IMR-90 (cell line): Measurements from ENCODE around the gene HNMT. TPM values are rescaled to one million over a fixed set of nuclear protein-coding genes. Genes with fewer than 3 reads are reported as not detected.
"Not testable (repeated sequence)": the region's sequence is repeated elsewhere in the genome, so short reads cannot be mapped to it uniquely, and the experiment has no call there.

ENCODE experiments used
- ATAC-seq: fragments of 200-7000 bp; cut with Tn5 transposase; 2 replicates; pipeline ENCODE4 v1.9.1; 2020; ENCODE audit warnings: low read depth, mild to moderate bottlenecking, moderate library complexity
- BruUV-seq: library from RNA; stranded (reverse); fragments of 400-500 nt; replicated peaks from 2 replicates; lab custom pipeline; 2021; lab: Mats Ljungman, UMichigan
- CTCF ChIA-PET: fragments of 300-600 bp; formaldehyde crosslinking; extraction: SDS; loops from one replicate; lab custom pipeline; 2021; ENCODE audit warnings: antibody characterized with exemption; lab: Yijun Ruan, JAX
- POLR2A ChIA-PET: fragments of 300-600 bp; sonication (Branson Sonifier 250); formaldehyde crosslinking; loops from one replicate; lab custom pipeline; 2022; ENCODE audit warnings: antibody characterized with exemption; ENCODE audit not compliant: unreplicated experiment; lab: Charles Lee
- DNase-seq: peaks from one replicate; pipeline ENCODE4 v3.0.0; 2013
- H2AFZ ChIP-seq: replicated peaks from 2 replicates; pipeline ENCODE3; 2013; ENCODE audit warnings: low read length, mild to moderate bottlenecking; ENCODE audit not compliant: poor library complexity
- H2AK5ac ChIP-seq: 2 replicates; pipeline ENCODE4 v1.6.1; 2013; ENCODE audit warnings: low read depth, low read length, inconsistent platforms
- H2AK9ac ChIP-seq: replicated peaks from 2 replicates; pipeline ENCODE3; 2013; ENCODE audit warnings: mild to moderate bottlenecking, low read depth, low read length, moderate library complexity; ENCODE audit not compliant: poor library complexity
- H2BK120ac ChIP-seq: 2 replicates; pipeline ENCODE4 v1.6.1; 2013; ENCODE audit warnings: low read depth, low read length, inconsistent platforms
- H2BK15ac ChIP-seq: 3 replicates; pipeline ENCODE4 v1.6.1; 2013; ENCODE audit warnings: low read depth, low read length, inconsistent platforms
- H2BK20ac ChIP-seq: 2 replicates; pipeline ENCODE4 v1.6.1; 2013; ENCODE audit warnings: low read depth, mild to moderate bottlenecking, inconsistent platforms, low read length, moderate library complexity
- H2BK5ac ChIP-seq: 2 replicates; pipeline ENCODE4 v1.6.1; 2013; ENCODE audit warnings: mild to moderate bottlenecking, low read depth, low read length, inconsistent platforms; ENCODE audit not compliant: poor library complexity, severe bottlenecking
- H3K14ac ChIP-seq: replicated peaks from 2 replicates; pipeline ENCODE4 v1.6.1; 2013; ENCODE audit warnings: low read depth, low read length, inconsistent platforms
- H3K18ac ChIP-seq: 2 replicates; pipeline ENCODE4 v1.6.1; 2013; ENCODE audit warnings: low read depth, low read length, control low read depth
- H3K23ac ChIP-seq: 2 replicates; pipeline ENCODE4 v1.6.1; 2013; ENCODE audit warnings: low read depth, low read length, inconsistent platforms
- H3K27ac ChIP-seq: 2 replicates; pipeline ENCODE4 v1.5.1; 2013; ENCODE audit warnings: mild to moderate bottlenecking, control low read depth, low read length; ENCODE audit not compliant: insufficient read depth
- H3K27me3 ChIP-seq: 2 replicates; pipeline ENCODE4 v1.6.1; 2013; ENCODE audit warnings: low read length; ENCODE audit not compliant: control insufficient read depth, insufficient read depth
- H3K36me3 ChIP-seq: 2 replicates; pipeline ENCODE4 v1.6.1; 2013; ENCODE audit warnings: low read length, mixed read lengths; ENCODE audit not compliant: control insufficient read depth, insufficient read depth
- H3K4ac ChIP-seq: 2 replicates; pipeline ENCODE4 v1.6.1; 2013; ENCODE audit warnings: low read depth, low read length, inconsistent platforms
- H3K4me1 ChIP-seq: 2 replicates; pipeline ENCODE4 v1.6.1; 2013; ENCODE audit warnings: low read length, mixed read lengths; ENCODE audit not compliant: control insufficient read depth, insufficient read depth
- H3K4me2 ChIP-seq: 2 replicates; pipeline ENCODE4 v1.6.1; 2013; ENCODE audit warnings: low read depth, mild to moderate bottlenecking, control low read depth, low read length, moderate library complexity
- H3K4me3 ChIP-seq: 2 replicates; pipeline ENCODE4 v1.5.1; 2013; ENCODE audit warnings: low read depth, mild to moderate bottlenecking, control low read depth, low read length, moderate library complexity; ENCODE audit not compliant: insufficient read depth
- H3K56ac ChIP-seq: 2 replicates; pipeline ENCODE4 v1.6.1; 2013; ENCODE audit warnings: low read length, inconsistent platforms; ENCODE audit not compliant: insufficient read depth; ENCODE audit errors: extremely low read depth
- H3K79me1 ChIP-seq, 2 experiments: 2 replicates each; pipeline ENCODE4 v1.6.1; 2013; ENCODE audit warnings: low read length in 2 of 2, inconsistent platforms in 1 of 2, low read depth in 1 of 2
- H3K9ac ChIP-seq: 2 replicates; pipeline ENCODE4 v1.6.1; 2013; ENCODE audit warnings: low read depth, low read length, control low read depth
- H3K9me1 ChIP-seq: 2 replicates; pipeline ENCODE4 v1.6.1; 2013; ENCODE audit warnings: low read length, inconsistent platforms; ENCODE audit not compliant: insufficient read depth
- H3K9me3 ChIP-seq: 2 replicates; pipeline ENCODE4 v1.6.1; 2013; ENCODE audit warnings: low read length; ENCODE audit not compliant: control insufficient read depth, insufficient read depth
- H4K20me1 ChIP-seq: 2 replicates; pipeline ENCODE4 v1.6.1; 2013; ENCODE audit warnings: low read length, inconsistent platforms; ENCODE audit not compliant: insufficient read depth
- H4K5ac ChIP-seq: 2 replicates; pipeline ENCODE4 v1.6.1; 2013; ENCODE audit warnings: mild to moderate bottlenecking, low read depth, low read length, control low read depth
- H4K8ac ChIP-seq, 2 experiments: 2 replicates each; pipeline ENCODE4 v1.6.1; 2013; ENCODE audit warnings: low read depth in 2 of 2, low read length in 2 of 2, control low read depth in 1 of 2, inconsistent platforms in 1 of 2
- H4K91ac ChIP-seq: 2 replicates; pipeline ENCODE4 v1.6.1; 2013; ENCODE audit warnings: low read depth, low read length, inconsistent platforms; ENCODE audit not compliant: insufficient read depth
- WGBS, 2 experiments: methylation state at CpG; one replicate each; pipeline versions ENCODE4 v1.1.5 to v1.1.7; 2013; ENCODE audit warnings: missing lambda C conversion rate in 2 of 2; ENCODE audit not compliant: insufficient read length in 1 of 2; ENCODE audit errors: extremely low coverage in 2 of 2; 5-methylcytosine and 5-hydroxymethylcytosine counted together
- dilution Hi-C: fragments of 300-500 bp; cut with HindIII; formaldehyde crosslinking; loops from one replicate; pipeline ENCODE4 v1.14.3; 2018; ENCODE audit warnings: low sequenced_read_pairs; ENCODE audit not compliant: unreplicated experiment
- in situ Hi-C: fragments of 300-500 bp; cut with MboI; formaldehyde crosslinking; loops from 3 replicates; pipeline ENCODE4 v1.14.3; 2019; ENCODE audit warnings: low sequenced_read_pairs, inconsistent platforms, mixed read lengths
- intact Hi-C: fragments of 100-400 bp; cut with micrococcal nuclease; formaldehyde crosslinking; loops from 2 replicates; pipeline ENCODE4 v1.10.0; 2022
- polyA plus RNA-seq, 3 experiments: library from polyadenylated mRNA; depleted of rRNA; stranded (reverse); fragments of >200 nt; gene quantifications; 2 replicates each; pipeline ENCODE4 v1.2.3, GENCODE V29; 2012; ENCODE audit warnings: low replicate concordance in 1 of 3
- total RNA-seq: library from RNA; depleted of rRNA; stranded (reverse); fragments of >200 nt; gene quantifications from 2 replicates; pipeline ENCODE4 v1.2.3, GENCODE V29; 2012

HNMT gene
- total and polyA plus RNA-seq, 2 of the 4 experiments (the other 2 are of a cell fraction) = 6.4 to 14.2 TPM

- H4K91ac ChIP-seq, H3K79me1 ChIP-seq, H2BK15ac ChIP-seq, H3K27ac ChIP-seq, intact Hi-C loops, H3K18ac ChIP-seq, H2AK5ac ChIP-seq, H3K56ac ChIP-seq, H3K9ac ChIP-seq, in situ Hi-C loops, H3K23ac ChIP-seq, H2BK120ac ChIP-seq, dilution Hi-C loops, H3K14ac ChIP-seq, H3K27me3 ChIP-seq, POLR2A ChIA-PET, H4K8ac ChIP-seq, H3K4me1 ChIP-seq, H4K5ac ChIP-seq, H2BK20ac ChIP-seq, ATAC-seq, H3K4ac ChIP-seq, H3K4me2 ChIP-seq, H2BK5ac ChIP-seq, H3K36me3 ChIP-seq, H2AK9ac ChIP-seq, H3K9me3 ChIP-seq, BruUV-seq, H3K9me1 ChIP-seq, H4K20me1 ChIP-seq, H3K4me3 ChIP-seq, DNase-seq, CTCF ChIA-PET, H2AFZ ChIP-seq: not testable (repeated sequence)
- no CpG with 5 or more reads among the region's 3 CpGs for WGBS, 2 experiments
Measured at GRCh38 chr2:137971259-137971658, 7.0 kb downstream of the HNMT start.
